H9 (cell line): Measurements from ENCODE around the gene TMEM252. TPM values are rescaled to one million over a fixed set of nuclear protein-coding genes. Genes with fewer than 3 reads are reported as not detected.

Experiments used
- DNase-seq: peaks from one replicate; pipeline ENCODE4 v3.0.0-alpha.2; 2017
- H2AFZ ChIP-seq: one replicate; pipeline ENCODE4 v1.6.1; 2013; ENCODE audit warnings: mild to moderate bottlenecking, low read length, control low read depth, moderate library complexity
- H2AK5ac ChIP-seq: 2 replicates; pipeline ENCODE4 v1.6.1; 2013; ENCODE audit warnings: low read length, control low read depth, mixed read lengths; ENCODE audit not compliant: insufficient read length
- H2BK120ac ChIP-seq: one replicate; pipeline ENCODE4 v1.6.1; 2013; ENCODE audit warnings: low read depth, mild to moderate bottlenecking, low read length, control low read depth, inconsistent platforms; ENCODE audit not compliant: poor library complexity, severe bottlenecking
- H2BK12ac ChIP-seq: 2 replicates; pipeline ENCODE4 v1.6.1; 2013; ENCODE audit warnings: low read length, control low read depth, mixed read lengths, low read depth; ENCODE audit not compliant: insufficient read length
- H2BK15ac ChIP-seq: 2 replicates; pipeline ENCODE4 v1.6.1; 2013; ENCODE audit warnings: low read depth, low read length, control low read depth
- H2BK20ac ChIP-seq: one replicate; pipeline ENCODE4 v1.6.1; 2013; ENCODE audit warnings: low read depth, mild to moderate bottlenecking, low read length, control low read depth, inconsistent platforms; ENCODE audit not compliant: poor library complexity, severe bottlenecking
- H2BK5ac ChIP-seq: 2 replicates; pipeline ENCODE4 v1.6.1; 2013; ENCODE audit warnings: low read length, control low read depth, mixed read lengths; ENCODE audit not compliant: insufficient read length
- H3K14ac ChIP-seq: 2 replicates; pipeline ENCODE4 v1.6.1; 2013; ENCODE audit warnings: low read length, control low read depth; ENCODE audit not compliant: insufficient read depth
- H3K18ac ChIP-seq: 2 replicates; pipeline ENCODE4 v1.6.1; 2013; ENCODE audit warnings: low read depth, mild to moderate bottlenecking, mixed read lengths, low read length, control low read depth; ENCODE audit not compliant: insufficient read length
- H3K23ac ChIP-seq: 2 replicates; pipeline ENCODE4 v1.6.1; 2013; ENCODE audit warnings: low read length, control low read depth, mixed read lengths, low read depth; ENCODE audit not compliant: insufficient read length
- H3K23me2 ChIP-seq: 2 replicates; pipeline ENCODE4 v1.6.1; 2013; ENCODE audit warnings: low read depth, mild to moderate bottlenecking, mixed read lengths, low read length, control low read depth; ENCODE audit not compliant: insufficient read length, poor library complexity, severe bottlenecking
- H3K27ac ChIP-seq: 2 replicates; pipeline ENCODE4 v1.5.1; 2013; ENCODE audit warnings: low read length, control low read depth, mixed read lengths, low read depth; ENCODE audit not compliant: insufficient read length
- H3K27me3 ChIP-seq: 2 replicates; pipeline ENCODE4 v1.6.1; 2013; ENCODE audit warnings: low read length, control low read depth, inconsistent platforms; ENCODE audit not compliant: insufficient read depth
- H3K4ac ChIP-seq: 2 replicates; pipeline ENCODE4 v1.6.1; 2013; ENCODE audit warnings: low read depth, mild to moderate bottlenecking, control low read depth, inconsistent platforms, low read length, moderate library complexity
- H3K4me1 ChIP-seq: 2 replicates; pipeline ENCODE4 v1.6.1; 2013; ENCODE audit warnings: low read length, control low read depth, inconsistent platforms; ENCODE audit not compliant: insufficient read depth
- H3K4me2 ChIP-seq: 2 replicates; pipeline ENCODE4 v1.6.1; 2013; ENCODE audit warnings: low read length, control low read depth, mixed read lengths; ENCODE audit not compliant: insufficient read length, insufficient read depth
- H3K56ac ChIP-seq: 2 replicates; pipeline ENCODE4 v1.6.1; 2013; ENCODE audit warnings: low read depth, mild to moderate bottlenecking, mixed read lengths, low read length, control low read depth; ENCODE audit not compliant: insufficient read length
- H3K79me1 ChIP-seq: 2 replicates; pipeline ENCODE4 v1.6.1; 2013; ENCODE audit warnings: low read depth, mild to moderate bottlenecking, moderate library complexity, low read length, control low read depth, inconsistent platforms; ENCODE audit not compliant: insufficient read depth, poor library complexity, severe bottlenecking
- H3K79me2 ChIP-seq: 2 replicates; pipeline ENCODE4 v1.6.1; 2013; ENCODE audit warnings: low read length, control low read depth, inconsistent platforms; ENCODE audit not compliant: insufficient read depth
- H3K9ac ChIP-seq: 2 replicates; pipeline ENCODE4 v1.6.1; 2013; ENCODE audit warnings: low read length, control low read depth, mixed read lengths; ENCODE audit not compliant: insufficient read length; ENCODE audit errors: extremely low read depth
- H3K9me3 ChIP-seq: one replicate; pipeline ENCODE4 v1.6.1; 2013; ENCODE audit warnings: low read depth, low read length, inconsistent platforms; ENCODE audit not compliant: control insufficient read depth
- H3T11ph ChIP-seq: one replicate; pipeline ENCODE4 v1.6.1; 2013; ENCODE audit warnings: mild to moderate bottlenecking, low read length, control low read depth, inconsistent platforms
- H4K20me1 ChIP-seq: one replicate; pipeline ENCODE4 v1.6.1; 2013; ENCODE audit not compliant: control insufficient read depth, insufficient read length, insufficient read depth
- H4K5ac ChIP-seq: 2 replicates; pipeline ENCODE4 v1.6.1; 2013; ENCODE audit warnings: low read depth, mild to moderate bottlenecking, mixed read lengths, low read length, control low read depth; ENCODE audit not compliant: insufficient read length
- H4K8ac ChIP-seq: replicated peaks from 2 replicates; pipeline ENCODE4 v1.6.1; 2013; ENCODE audit warnings: low read length, control low read depth, mixed read lengths, low read depth; ENCODE audit not compliant: insufficient read length
- H4K91ac ChIP-seq: 2 replicates; pipeline ENCODE4 v1.6.1; 2013; ENCODE audit warnings: low read depth, mild to moderate bottlenecking, moderate library complexity, mixed read lengths, low read length, control low read depth; ENCODE audit not compliant: insufficient read length
- H3K27ac Mint-ChIP-seq, 3 experiments: 2 replicates in 2 of 3; 3 replicates in 1 of 3; pipeline ENCODE4 v1.8.0; 2020 to 2021; ENCODE audit warnings: mixed read lengths in 3 of 3, mild to moderate bottlenecking in 1 of 3, moderate library complexity in 1 of 3
- H3K27me3 Mint-ChIP-seq: 2 replicates; pipeline ENCODE4 v1.8.0; 2021; ENCODE audit warnings: low read depth, mild to moderate bottlenecking, moderate library complexity, mixed read lengths
- H3K36me3 Mint-ChIP-seq, 3 experiments: 2 replicates in 2 of 3; 3 replicates in 1 of 3; pipeline ENCODE4 v1.8.0; 2020 to 2021; ENCODE audit warnings: low read depth in 3 of 3, mixed read lengths in 3 of 3; ENCODE audit not compliant: insufficient read depth in 1 of 3
- H3K4me1 Mint-ChIP-seq, 2 experiments: 2 replicates each; pipeline ENCODE4 v1.8.0; 2020; ENCODE audit warnings: mixed read lengths in 2 of 2
- H3K4me3 Mint-ChIP-seq, 2 experiments: 2 replicates in 1 of 2; 3 replicates in 1 of 2; pipeline ENCODE4 v1.8.0; 2020 to 2021; ENCODE audit warnings: mild to moderate bottlenecking in 2 of 2, mixed read lengths in 2 of 2, moderate library complexity in 1 of 2
- H3K9me3 Mint-ChIP-seq, 2 experiments: 2 replicates in 1 of 2; 3 replicates in 1 of 2; pipeline ENCODE4 v1.8.0; 2020; ENCODE audit warnings: mild to moderate bottlenecking in 2 of 2, mixed read lengths in 2 of 2, moderate library complexity in 1 of 2
- CTCF ChIP-seq: fragments of 200-600 bp; sonication (generic); conservative IDR thresholded peaks from 3 replicates; pipeline ENCODE4 v1.8.0; 2021; ENCODE audit warnings: antibody characterized with exemption, mild to moderate bottlenecking
- WGBS: extraction: QIAGEN DNeasy Blood & Tissue Kit; methylation state at CpG from one replicate; pipeline ENCODE4 v1.1.7; 2013; ENCODE audit warnings: missing lambda C conversion rate, low lambda C conversion rate, mixed read lengths; ENCODE audit not compliant: insufficient read length; ENCODE audit errors: extremely low coverage; 5-methylcytosine and 5-hydroxymethylcytosine counted together
- total RNA-seq: library from RNA; stranded (reverse); gene quantifications from 2 replicates; pipeline ENCODE4 v1.2.1, GENCODE V29; 2021

Gene TMEM252
- total RNA-seq, 1 experiment from 2014 or later, result not detected

- H2BK20ac ChIP-seq, result no peak overlapping the region
- H4K5ac ChIP-seq, result no peak overlapping the region
- Mint-ChIP-seq H3K4me1 (peaks cover 7 to 11% of the 10 kb centered on the region in 2 experiments), H3K4me3 (no peak overlapping the region), H3K9me3 (peaks cover 7 to 18% of the 10 kb centered on the region in 2 experiments), H3K36me3 (no peaks in the 10 kb centered on the region; a peak in 1 of 7 replicates), H3K27ac (no peak overlapping the region), H3K27me3 (peaks cover 41% of the 10 kb centered on the region)
- no peak overlapping the region for H3K27ac ChIP-seq
- H3K9me3 ChIP-seq, result no peaks in the 10 kb centered on the region
- H3K79me2 ChIP-seq, result no peaks in the 10 kb centered on the region
- no peak overlapping the region for H2BK5ac ChIP-seq
- H2BK12ac ChIP-seq, result no peak overlapping the region
- H4K20me1 ChIP-seq, result no peaks in the 10 kb centered on the region
- H3T11ph ChIP-seq, result no peak overlapping the region
- H4K8ac ChIP-seq, result no peak overlapping the region
- H2AK5ac ChIP-seq, result no peak overlapping the region
- H3K4me1 ChIP-seq, result no peaks in the 10 kb centered on the region
- no peak overlapping the region for H2BK120ac ChIP-seq
- no peak overlapping the region for H3K23ac ChIP-seq
- H3K4me2 ChIP-seq, result peak overlapping the region; percentile 31
- no CpG with 5 or more reads among the region's 19 CpGs for WGBS
- H4K91ac ChIP-seq, result no peak overlapping the region
- TF ChIP-seq CTCF, result no peak
- no peaks in the 10 kb centered on the region for H3K79me1 ChIP-seq
- H2AFZ ChIP-seq, result no peak overlapping the region
- no peak overlapping the region for H3K4ac ChIP-seq
- no peaks in the 10 kb centered on the region for H3K27me3 ChIP-seq
- no peak overlapping the region for H3K56ac ChIP-seq
- no peaks in the 10 kb centered on the region for H3K23me2 ChIP-seq
- no peak overlapping the region for H3K18ac ChIP-seq
- no peak overlapping the region for H2BK15ac ChIP-seq
- no peak overlapping the region for H3K9ac ChIP-seq
- H3K14ac ChIP-seq, result no peak overlapping the region
- DNase-seq, result no peak
Measured at GRCh38 chr9:68585034-68585761, 44.5 kb upstream of the TMEM252 start.
